NCI-H2227 (cell line): ENCODE results near the gene CYP39A1.

Source experiments
- DNase-seq: peaks from one replicate; lab custom pipeline; 2025; ENCODE audit not compliant: unreplicated experiment; lab: John Stamatoyannopoulos, UW

CYP39A1 gene

DNA sequence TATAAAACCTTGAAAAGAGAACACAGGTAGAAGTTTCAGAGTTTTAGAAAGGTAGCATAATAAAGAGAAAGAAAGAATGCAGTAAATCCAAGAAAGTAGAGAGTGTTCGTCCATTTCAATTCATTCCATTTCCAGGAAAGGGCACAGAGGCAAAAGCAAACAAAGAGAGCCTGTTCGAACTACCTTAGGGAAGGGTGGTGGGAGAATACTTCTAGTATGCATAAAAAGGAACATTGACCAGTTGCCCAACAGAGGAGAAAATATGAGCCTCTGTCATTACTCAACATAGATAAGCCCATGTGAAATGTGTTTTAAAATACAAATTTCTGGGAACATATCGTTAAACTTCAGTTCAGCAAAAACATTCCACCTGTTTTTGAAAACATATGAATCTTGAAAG, 60.6 kb downstream of the CYP39A1 start:
- DNase-seq: no peak

GRCh38 chr6:46590765-46591164, 61.9 kb downstream of the CYP39A1 start:
- no peak for DNase-seq

- DNase-seq: no peak
Observed at GRCh38 chr6:46586906-46587305, 65.7 kb downstream of the CYP39A1 start.

DNA sequence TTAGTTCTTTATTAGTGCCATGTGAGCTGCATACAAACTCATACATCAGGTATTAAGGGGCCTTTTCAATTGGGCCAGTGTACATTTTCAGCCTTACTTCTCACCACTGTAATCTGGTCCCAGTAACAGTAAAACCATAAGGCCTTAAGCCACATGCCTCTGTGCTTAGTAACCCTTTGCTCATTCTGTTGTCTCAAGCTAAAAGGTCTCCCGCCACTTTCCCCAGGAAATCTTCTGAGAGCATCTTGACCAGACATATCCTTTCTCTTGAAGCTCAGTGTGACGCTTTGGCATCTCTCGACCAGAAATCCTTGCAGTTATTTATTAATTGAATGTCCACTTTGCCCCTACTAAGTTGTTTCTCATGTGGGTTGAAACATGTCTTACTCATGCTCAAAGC, 68.0 kb downstream of the CYP39A1 start:
- DNase-seq: no peak

- no peak for DNase-seq
Observed at GRCh38 chr6:46583721-46584120, 68.9 kb downstream of the CYP39A1 start.

DNA sequence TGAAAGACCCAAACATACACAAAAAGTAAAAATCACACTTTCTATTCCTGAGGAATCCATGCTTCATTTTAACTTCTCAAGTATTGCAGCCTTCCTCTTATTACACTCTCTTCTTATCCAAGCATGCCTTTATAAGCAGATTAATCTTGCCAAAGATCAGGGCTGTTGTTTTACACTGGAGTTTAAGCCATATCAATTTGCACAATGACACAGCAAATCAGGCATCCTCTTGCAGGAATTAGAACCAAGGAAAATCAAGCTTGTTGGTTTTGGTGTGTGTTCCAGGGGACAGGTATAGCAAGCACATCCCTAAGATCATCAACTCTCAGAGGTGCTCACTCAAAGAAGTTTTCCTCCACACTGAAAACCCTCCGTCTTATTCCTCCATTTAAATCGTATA, 69.5 kb downstream of the CYP39A1 start:
- no peak for DNase-seq

DNA sequence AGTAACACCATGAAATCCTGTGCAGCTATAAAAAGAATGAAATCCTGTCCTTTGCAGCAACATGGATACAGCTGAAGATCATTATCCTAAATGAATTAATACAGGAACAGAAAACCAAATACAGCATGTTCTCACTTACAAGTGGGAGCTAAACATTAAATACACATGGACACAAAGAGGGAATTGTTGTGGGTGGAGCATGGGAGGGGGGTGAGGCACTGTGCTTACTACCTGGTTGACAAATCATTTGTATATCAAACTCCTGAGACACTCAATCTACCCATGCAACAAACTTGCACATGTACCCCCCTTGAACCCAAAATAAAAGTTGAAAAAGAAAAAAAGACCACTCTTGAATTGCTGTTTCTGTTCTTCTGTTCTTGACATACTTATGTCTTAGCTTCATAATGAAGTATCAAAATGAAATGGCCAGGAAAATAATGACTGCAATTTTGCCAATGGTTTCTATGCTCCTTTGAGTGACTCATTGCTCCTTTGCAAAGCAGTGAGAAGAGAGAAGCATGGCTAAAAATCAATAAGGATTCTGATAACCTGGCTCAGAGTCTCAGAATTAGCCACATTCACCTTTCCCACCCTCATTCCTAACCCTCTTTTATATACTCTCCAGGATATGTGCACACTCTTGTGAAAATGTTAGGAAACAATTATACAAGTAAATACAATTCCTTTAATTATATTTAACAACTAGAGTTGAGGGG, 71.0 kb downstream of the CYP39A1 start:
- DNase-seq: no peak

GRCh38 chr6:46575530-46575929, 77.1 kb downstream of the CYP39A1 start:
- DNase-seq: no peak

- no peak for DNase-seq
Observed at GRCh38 chr6:46573140-46573539, 79.5 kb downstream of the CYP39A1 start.

GRCh38 chr6:46565531-46565930, 87.1 kb downstream of the CYP39A1 start:
- DNase-seq: no peak

DNA sequence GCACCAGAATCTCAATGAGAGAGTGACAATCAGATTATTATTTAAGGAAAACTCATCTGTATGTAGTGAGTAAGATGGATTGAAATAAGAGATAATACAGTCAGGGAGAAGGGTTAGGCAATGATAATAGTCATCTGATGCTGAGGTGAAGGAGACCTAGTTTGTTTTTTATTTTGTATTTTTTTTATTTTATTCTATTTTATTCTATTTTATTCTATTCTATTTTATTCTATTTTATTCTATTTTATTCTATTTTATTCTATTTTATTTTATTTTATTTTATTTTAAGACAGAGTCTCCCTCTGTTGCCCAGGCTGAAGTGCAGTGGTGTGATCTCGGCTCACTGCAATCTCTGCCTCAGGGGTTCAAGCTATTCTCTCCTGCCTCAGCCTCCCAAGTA, 88.7 kb downstream of the CYP39A1 start:
- no peak for DNase-seq

GRCh38 chr6:46556053-46556452, 96.6 kb downstream of the CYP39A1 start:
- no peak for DNase-seq

GRCh38 chr6:46555129-46555528, 97.5 kb downstream of the CYP39A1 start:
- no peak for DNase-seq

DNA sequence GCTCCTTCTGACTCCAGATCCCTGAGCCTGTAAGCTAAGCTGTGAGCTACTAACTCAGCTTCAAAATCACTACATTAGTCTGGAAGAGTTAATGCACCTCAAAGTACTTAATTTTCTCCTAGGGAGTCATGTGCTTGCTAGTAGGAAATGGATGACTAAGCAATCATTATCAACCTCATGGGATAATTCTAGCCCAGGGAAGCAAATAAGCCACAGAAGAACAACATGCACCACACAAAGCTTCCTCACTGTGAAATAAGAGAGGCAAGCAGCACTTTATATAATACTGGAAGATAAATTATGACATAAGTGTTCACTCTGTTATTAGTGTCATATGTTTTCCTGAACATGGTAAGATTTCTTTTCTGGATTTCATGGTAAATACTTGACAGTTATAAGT, 103.5 kb downstream of the CYP39A1 start:
- peak; percentile 5 for DNase-seq

GRCh38 chr6:46541556-46541955, 111.1 kb downstream of the CYP39A1 start:
- DNase-seq: no peak

- DNase-seq: no peak
Observed at GRCh38 chr6:46539866-46540265, 112.8 kb downstream of the CYP39A1 start.

GRCh38 chr6:46538800-46539480, 113.7 kb downstream of the CYP39A1 start:
- no peak for DNase-seq

DNA sequence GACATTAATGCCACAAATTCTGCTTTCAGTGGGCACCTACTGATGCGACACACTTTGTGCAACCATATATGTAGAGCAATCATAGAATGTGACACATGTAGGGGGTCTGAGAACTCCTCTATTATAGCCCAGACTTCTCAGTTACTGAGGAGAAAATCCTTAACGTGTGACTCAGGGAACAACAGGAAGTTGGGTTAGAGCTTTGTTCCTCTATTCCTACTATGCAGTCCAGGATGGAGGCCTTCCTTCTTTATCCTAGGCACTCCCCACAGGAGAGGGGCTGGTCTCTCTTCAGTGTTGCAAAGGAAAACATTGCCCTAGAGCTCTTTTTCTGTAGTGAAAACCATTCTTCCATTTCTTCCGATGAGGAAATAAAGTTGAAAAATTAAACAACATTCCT, 121.7 kb downstream of the CYP39A1 start:
- no peak for DNase-seq

DNA sequence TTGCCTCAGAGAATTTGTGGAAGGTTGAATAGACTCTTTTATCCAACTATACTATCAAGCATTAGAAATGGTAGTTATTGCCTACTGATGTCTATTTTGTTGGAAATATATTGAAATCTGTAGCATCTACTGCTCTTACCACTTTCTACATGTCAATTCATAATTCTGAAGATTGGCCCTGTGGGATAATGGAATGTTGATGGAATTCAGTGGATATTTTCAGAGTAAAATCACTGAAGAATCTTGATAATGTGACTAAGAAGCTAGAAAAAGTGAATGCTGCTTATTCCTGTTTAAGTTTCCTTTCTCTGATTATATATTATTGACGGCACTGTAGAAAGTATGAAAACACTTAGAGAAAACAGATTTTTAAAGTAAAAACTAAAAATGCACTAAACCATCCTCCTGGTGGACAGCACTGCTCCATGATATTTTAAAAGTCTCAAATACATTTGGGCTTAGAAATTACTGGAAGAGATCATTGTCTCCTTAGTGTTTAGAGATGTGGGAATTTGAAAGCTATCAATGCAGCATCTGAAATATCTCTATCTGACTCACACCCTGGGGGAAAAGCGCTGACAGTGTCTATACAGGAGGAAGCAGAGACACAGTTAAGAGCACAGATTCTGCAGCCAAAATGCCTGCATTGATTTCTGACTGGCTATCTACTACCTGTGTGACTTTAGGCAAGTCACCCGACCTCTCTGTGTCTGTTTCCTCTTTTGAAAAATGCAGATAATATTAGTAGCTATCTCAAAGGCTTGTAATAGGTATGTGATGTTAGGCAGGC, 123.5 kb downstream of the CYP39A1 start:
- no peak for DNase-seq

DNA sequence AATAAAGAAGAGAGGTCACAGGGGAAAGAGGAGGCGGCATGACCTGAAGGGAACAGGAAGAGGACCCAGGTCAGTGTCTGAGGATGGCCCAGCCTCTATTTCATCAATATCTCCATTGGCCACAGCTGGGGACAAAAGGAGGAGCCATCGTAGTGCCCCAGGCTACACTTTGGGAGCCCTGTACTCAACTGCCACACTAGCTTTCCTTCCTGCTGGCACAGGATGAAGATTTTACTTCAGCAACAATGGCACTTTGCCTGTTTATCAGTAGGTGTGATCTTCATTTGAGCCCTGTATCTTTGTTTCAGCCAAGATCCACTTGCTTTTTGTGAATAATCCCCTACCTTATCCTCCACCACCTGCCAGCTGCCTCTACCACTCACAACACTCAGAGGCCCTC, 126.0 kb downstream of the CYP39A1 start:
- no peak for DNase-seq

- no peak for DNase-seq
Observed at GRCh38 chr6:46525583-46525982, 127.0 kb downstream of the CYP39A1 start.

- DNase-seq: no peak
Observed at GRCh38 chr6:46521464-46521971, 131.1 kb downstream of the CYP39A1 start.
